CD4-positive, alpha-beta T cell treated with Interleukin-1 beta for 1 hour (primary cell): Measurements from ENCODE around the gene HSP90AB1.

Experiments used
- DNase-seq, 2 donors: peaks; one replicate each; pipeline ENCODE4 v3.0.0-alpha.2; 2020 to 2022

HSP90AB1 gene

DNA sequence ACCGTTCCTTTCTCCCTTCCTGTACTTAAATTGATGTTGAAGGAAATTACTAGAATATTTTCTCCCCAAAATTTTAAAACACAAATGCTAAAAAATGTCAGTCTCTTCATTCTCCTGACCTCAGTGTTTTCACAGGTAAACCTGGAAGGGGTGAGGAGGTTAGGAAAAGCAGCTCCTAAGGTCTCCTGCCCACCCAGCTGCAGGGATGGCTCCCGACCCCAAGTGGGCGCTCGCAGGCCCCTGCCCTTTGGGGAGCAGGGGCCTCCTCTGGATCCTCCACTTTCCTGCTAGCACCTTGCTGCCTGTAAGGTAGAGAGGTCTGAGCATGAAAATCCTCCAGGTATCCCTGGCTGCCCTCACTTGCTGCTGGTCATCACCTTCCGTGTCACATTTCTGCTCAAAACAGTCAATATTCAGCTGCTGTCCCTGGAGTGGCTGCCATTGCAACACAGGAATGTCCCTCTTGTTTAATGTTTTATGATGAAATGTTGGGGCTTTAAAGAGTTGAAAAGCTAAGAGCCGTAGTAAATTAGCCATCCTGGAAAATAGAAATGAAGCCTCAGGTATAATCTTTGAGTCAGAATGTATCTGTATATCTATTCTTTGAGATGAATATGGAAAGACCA is 10.9 kb upstream of the HSP90AB1 start:
- no peak for DNase-seq

DNA sequence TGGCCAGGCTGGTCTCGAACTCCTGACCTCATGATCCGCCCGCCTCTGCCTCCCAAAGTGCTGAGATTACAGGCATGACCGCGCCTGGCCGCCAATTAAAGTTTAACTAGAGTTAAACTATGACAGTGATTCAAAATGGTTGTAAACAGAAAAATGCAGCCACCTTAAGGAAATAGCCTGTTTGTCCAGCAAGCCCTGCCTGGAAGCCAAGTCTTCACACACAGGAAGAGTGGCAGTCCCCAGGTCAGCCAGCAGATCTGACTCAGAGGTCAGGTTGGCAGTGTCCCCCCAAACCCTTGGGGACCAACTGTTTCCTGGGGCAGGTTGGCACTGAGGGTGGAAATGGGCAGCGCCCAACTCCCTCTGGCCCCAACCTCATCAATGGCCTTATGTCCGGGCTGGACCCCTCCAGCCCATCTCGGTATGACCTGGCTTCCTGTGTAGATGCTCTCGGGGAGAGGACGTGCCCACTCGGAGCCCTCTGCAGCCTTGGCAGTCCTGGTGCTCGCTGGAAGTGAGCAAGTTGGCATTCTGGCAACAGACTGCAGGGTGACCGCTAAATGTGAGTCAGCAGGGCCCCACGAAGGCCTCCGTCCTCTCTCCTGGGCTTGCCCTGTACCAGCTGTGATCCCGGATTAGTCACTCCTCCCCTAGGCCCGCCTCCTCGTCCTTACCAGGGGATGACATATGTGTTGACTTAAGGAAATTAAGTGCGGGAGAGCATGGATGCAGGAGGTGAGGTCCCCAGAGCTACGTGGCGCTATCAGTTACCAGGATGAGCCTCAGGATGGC is 9.7 kb upstream of the HSP90AB1 start:
- DNase-seq: peak; percentile 80 to 85

DNA sequence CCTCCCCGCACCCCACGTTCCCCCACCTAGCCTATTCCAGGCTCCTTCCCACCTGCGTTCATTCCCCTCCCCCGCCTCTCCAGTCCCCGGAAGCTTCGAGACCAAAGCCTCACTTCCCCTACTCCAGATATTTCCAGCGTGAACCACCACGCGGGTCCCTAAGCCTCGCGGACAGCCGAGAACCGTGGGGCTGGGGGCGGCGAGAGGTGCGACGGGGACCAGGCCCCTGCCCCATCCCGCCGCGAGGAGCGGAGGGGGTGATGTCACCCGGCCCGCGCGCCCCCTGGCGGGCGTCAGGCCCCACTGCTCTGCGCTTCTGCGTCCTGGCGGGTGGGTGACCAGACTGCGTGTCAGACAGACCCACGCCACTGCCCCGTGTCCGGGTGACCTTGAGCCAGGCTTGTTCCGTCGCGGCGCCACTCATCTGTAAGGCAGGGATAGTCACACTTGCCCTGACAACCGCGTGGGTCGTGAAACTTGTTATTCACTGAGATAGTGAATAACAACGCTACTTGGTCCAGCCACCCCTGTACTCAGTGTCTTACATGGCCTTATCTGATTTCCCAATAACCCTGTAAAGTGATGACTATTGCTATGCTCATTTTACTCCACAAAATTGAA is 9.0 kb upstream of the HSP90AB1 start:
- peak; percentile 82 for DNase-seq

- no peak for DNase-seq
Measured at GRCh38 chr6:44238687-44239350, 8.1 kb upstream of the HSP90AB1 start.

DNA sequence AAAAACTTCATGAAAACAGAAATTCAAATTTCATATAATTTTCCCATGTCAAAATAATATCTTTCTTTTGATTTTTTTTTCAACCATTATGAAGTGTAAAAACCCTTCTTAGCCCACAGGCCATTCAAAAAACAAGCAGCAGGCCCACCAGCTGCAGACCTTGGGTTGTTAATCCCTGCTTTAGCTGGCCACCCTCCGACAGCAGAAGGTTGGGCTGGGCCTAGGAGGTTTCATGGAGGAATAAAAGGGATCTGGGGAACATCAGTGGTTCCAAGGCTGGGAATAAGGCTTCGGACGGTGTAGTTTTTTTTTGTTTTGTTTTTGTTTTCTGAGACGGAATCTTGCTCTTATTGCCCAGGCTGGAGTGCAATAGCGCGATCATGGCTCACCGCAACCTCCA is 3.6 kb upstream of the HSP90AB1 start:
- DNase-seq: no peak

GRCh38 chr6:44245391-44245911 is 1.4 kb upstream of the HSP90AB1 start:
- DNase-seq: no peak

DNA sequence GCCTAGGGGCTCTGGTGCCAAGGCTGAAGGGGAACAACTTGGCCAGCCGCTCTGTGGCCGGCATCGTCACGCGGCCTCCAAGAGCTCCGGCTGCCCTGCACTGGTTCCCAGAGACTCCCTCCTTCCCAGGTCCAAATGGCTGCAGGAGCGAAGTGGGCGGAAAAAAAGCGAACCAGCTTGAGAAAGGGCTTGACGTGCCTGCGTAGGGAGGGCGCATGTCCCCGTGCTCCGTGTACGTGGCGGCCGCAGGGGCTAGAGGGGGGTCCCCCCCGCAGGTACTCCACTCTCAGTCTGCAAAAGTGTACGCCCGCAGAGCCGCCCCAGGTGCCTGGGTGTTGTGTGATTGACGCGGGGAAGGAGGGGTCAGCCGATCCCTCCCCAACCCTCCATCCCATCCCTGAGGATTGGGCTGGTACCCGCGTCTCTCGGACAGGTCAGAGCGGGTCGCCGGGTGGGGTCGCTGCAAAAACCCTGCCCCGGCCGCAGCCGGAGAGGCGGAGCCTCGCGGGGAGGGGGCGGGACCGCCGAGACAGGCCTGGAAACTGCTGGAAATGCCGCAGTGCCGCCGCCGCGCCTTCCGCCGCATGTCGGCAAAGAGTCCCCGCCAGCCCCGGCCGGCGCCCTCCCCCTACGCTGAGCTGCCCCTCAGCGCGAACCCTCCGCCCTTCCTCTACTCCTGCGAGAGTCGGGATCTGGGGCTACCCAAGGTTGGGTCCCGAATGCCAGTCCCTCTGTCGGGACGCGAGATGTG is 814 bp upstream of the HSP90AB1 start:
- DNase-seq: peak; percentile 87 to 88

DNA sequence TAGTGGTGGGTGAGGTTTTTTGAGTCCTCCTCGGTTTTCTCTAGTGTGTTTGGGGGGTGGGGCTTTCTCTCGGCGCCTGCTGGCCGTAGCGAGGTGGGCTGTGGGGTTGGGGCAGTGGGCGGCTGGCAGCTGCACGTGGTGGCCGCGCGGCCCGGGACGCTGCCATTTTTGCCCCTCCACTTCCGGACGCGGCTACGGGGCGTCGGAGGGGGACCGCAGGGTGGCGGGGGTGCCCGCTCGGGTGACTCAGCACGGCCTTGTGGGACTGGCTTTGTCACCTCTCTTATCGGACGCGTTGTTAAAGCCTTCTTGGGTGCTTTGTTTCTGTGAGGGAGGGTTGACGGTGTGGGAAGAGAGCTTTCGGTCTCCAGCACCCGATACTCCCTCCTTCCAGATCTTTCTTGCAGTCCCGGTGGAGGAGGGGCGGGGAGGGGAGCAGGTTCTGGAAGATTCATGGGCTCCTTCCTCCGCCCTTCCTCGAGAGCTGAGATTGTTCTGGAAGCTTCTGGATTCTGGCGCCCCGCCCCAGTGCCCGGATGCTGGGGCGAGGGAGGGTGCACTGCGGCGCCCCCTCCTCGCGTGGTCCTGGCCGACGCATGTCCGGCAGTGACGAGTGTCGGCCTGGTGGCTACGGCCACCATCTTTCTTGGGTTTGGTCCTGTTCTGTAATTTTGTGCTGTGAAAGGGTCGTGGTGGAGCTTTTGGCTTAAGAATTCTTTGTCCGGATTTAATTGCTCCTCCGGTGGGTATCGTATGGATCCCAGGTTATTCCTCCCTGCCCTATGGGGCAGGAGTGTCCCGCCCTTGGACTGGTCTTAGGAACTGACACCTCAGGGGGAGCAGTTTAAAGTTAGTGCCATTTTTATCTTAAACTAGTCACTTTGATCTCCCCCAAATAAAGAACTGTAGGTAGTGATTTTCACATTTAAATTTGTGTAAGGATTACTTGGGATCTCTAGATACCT is 719 bp downstream of the HSP90AB1 start:
- DNase-seq: peak; percentile 88

GRCh38 chr6:44248579-44248978 is 1.7 kb downstream of the HSP90AB1 start:
- no peak for DNase-seq

GRCh38 chr6:44249082-44249748 is 2.3 kb downstream of the HSP90AB1 start:
- no peak for DNase-seq

DNA sequence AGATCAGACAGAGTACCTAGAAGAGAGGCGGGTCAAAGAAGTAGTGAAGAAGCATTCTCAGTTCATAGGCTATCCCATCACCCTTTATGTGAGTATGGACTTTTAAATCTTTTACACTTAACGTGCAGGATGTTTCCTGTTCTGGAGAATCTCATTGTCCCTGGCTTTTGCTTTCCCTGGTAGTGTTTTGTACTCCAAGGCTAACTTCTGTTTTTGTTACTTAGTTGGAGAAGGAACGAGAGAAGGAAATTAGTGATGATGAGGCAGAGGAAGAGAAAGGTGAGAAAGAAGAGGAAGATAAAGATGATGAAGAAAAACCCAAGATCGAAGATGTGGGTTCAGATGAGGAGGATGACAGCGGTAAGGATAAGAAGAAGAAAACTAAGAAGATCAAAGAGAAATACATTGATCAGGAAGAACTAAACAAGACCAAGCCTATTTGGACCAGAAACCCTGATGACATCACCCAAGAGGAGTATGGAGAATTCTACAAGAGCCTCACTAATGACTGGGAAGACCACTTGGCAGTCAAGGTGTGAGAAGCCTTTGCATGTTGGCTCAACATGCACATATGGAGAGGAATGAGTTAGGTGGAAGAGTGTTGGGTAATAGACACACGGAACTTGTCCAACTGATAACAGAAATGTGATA is 3.3 kb downstream of the HSP90AB1 start:
- DNase-seq: no peak

DNA sequence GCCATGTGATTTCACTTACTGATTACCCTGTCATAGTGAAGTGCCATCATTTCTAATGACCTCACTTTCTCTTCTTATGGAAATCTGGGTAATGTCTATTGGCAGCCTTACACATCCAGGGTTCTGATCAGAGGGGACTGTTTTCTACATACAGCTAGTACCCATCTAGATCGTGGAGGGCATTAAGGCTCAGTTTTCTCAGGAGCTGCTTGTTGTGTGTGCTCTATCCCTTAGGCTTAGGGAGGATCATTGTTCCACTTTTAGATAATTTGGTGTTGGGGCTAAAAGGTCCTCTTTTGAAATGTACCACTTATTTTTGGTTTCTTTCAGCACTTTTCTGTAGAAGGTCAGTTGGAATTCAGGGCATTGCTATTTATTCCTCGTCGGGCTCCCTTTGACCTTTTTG is 3.8 kb downstream of the HSP90AB1 start:
- no peak for DNase-seq

DNA sequence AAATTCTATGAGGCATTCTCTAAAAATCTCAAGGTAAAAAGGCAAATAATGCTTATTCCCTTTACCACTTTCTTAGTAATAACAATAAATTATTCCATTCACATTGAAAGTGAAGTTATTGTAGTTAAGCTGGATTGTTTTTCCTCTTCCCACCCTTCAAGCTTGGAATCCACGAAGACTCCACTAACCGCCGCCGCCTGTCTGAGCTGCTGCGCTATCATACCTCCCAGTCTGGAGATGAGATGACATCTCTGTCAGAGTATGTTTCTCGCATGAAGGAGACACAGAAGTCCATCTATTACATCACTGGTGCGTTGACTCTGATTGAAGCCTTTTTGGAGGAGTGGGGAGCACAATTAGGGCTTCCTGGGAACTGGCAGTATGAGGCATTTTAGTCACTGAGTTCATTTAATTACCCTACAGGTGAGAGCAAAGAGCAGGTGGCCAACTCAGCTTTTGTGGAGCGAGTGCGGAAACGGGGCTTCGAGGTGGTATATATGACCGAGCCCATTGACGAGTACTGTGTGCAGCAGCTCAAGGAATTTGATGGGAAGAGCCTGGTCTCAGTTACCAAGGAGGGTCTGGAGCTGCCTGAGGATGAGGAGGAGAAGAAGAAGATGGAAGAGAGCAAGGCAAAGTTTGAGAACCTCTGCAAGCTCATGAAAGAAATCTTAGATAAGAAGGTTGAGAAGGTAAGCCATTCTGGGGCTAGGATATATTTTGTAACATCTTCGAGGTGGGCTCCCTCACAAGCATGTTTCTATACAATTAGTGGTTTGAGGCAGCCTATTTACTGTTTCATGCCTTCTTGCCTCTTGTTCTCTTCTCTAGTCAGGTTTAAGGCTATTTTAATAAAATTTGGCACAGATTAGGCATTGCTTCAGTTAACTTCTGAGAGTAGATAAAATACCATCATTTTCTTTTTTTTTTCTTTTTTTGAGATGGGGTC is 4.9 kb downstream of the HSP90AB1 start:
- no peak for DNase-seq

DNA sequence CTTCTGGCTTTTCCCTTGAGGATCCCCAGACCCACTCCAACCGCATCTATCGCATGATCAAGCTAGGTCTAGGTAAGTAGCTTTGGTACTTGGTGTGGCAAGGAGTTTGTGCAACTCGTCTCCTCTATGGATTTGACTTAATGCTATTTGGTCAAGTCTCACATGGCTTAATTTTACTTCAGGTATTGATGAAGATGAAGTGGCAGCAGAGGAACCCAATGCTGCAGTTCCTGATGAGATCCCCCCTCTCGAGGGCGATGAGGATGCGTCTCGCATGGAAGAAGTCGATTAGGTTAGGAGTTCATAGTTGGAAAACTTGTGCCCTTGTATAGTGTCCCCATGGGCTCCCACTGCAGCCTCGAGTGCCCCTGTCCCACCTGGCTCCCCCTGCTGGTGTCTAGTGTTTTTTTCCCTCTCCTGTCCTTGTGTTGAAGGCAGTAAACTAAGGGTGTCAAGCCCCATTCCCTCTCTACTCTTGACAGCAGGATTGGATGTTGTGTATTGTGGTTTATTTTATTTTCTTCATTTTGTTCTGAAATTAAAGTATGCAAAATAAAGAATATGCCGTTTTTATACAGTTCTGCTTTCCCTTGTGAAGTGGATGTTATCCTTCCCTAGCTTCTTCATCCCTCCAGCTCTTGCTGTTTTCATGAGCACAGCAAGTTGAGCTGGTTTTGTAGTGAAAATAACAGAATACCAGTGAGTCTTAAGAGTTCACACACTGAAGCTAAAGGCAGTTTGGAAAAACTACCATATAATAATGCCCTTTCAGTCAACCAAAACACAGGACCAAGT is 6.6 kb downstream of the HSP90AB1 start:
- DNase-seq: peak; percentile 62 to 73

GRCh38 chr6:44254191-44255104 is 7.5 kb downstream of the HSP90AB1 start:
- DNase-seq: peak in 1 of 2 donors; percentile 37

DNA sequence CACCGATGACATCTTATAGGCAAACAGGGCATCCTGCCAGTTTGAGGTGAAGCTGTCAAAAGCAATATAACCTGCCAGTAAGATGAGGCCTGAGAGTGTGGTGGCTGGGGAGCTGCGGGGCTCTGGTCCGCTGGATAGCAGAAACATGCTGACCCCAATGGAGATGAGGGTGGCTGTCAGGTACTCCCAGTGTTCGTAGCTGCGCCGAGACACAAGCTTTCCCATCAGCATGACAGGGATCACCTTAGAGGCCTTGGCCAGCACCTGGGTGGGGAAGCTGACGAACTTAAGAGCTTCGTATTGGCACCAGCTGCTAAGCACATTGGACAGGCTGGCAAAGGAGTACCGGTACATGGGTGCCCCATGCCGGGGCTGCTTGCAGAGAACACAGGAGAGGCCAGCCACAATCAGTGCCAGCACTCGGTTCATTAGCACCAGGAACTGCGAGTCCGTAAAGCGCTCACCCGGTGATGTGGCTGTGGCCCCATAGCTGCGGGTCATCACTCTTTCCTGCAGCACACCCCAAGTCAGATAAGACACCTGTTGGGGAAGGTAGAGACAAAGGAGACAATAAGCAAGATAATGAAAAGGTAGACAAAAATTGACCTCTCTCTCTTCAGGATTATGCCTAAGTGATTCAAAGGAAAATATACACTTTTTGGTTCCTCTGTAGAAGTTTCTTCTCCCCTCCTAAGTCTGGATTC is 8.4 kb downstream of the HSP90AB1 start:
- DNase-seq: peak in 1 of 2 donors; percentile 43
